ENCODE results near the gene KRT71.
"Not testable (repeated sequence)": the region's sequence is repeated elsewhere in the genome, so short reads cannot be mapped to it uniquely, and the experiment has no call there.

Gene KRT71

DNA sequence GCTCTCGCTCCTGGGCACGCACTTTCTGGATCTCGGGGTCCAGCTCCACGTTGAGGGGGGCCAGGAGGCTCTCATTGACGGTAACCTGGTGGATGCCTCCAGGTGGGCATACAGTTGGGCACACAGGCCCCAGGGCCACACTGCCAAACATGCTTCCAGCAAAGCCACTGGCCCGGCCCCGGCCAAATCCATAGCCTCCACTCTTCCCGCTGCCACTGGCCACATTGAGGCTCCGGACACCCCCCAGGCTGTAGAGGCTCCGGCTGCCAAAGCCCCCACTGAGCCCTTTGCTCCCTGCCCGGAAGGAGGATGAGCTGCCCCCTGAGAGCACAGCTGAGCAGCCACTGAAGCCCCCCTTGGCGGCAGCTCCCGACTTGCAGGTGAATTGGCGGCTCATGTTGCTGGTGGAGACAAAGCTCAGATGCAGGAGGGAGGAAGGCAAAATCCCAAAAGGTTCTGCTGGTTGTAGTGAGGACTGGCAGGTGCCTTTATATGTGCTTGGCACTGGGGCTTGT lies at the start of gene KRT71:
Gene KRT71, minus strand, starts transcription at position 465 of the 515 bp plus-strand sequence. Its CDS starts 68 bp downstream, at position 397.
- Histone ChIP-seq H3K4me3 (no peak within 1 kb of the TSS), H3K27ac (no peak within 1 kb of the TSS)

DNA sequence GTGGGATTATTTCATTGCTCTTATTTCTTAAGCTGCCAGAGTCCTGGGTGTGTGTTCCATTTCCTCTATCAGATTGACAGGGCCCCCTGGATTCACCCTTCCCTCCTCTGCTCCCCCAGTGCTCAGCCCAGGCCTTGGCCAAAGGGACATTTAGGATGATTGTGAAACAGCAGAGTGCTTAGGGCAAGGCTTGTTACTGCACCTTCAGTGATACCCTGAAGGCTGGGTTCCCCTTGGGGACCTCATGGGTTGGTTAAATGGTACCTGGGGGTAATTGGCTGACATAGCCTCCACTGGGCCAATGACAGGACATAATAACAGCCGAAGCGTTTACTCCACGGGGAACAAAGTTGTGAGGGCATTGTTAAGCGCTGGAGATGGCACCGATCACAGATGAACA lies 49.6 kb upstream of the KRT71 start:
- Histone ChIP-seq H3K4me3 (no peak overlapping the region), H3K27ac (no peak overlapping the region)

GRCh38 chr12:52601671-52602070 lies 48.7 kb upstream of the KRT71 start:
- H3K27ac ChIP-seq = no peak overlapping the region
- H3K4me3 ChIP-seq = no peak overlapping the region

DNA sequence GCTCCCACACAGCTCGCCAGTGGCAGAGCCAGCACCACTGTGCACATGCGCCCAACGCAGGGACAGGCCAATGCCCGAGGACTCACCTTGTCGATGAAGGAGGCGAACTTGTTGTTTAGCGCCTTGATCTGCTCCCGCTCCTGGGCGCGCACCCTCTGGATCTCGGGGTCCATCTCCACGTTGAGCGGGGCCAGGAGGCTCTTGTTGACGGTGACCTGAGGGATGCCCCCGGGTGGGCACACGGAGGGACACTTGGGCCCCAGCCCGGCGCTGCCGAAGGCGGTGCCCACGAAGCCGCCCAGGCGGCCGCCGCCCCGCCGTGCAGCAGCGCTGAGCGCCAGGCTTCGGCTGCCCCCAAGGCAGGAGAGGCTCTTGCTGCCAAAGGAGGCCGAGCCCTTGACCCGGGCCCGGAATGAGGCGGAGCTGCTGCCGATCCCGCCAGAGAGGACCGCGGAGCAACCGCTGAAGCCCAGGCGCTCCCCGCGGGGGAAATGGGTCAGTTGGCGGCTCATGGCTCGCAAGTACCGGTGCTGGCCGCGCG lies 48.1 kb upstream of the KRT71 start, which contains the start of gene KRT72:
Gene KRT72, minus strand, starts transcription at position 523 of the 541 bp plus-strand sequence. Its CDS starts 11 bp downstream, at position 512.
- H3K4me3 ChIP-seq = no peak within 1 kb of the TSS
- H3K27ac ChIP-seq = no peak within 1 kb of the TSS

DNA sequence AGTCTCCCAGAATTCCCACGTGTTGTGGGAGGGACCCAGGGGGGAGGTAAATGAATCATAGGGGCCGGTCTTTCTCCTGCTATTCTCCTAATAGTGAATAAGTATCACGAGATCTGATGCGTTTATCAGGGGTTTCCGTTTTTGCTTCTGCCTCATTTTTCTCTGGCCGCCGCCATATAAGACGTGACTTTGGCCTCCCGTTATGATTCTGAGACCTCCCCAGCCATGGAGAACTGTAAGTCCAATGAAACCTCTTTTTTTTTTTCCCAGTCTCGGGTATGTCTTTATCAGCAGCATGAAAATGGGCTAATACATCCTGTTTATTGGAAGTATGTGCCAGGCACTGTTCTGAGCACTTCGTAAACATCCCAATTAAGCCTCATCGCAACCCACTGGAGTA lies 47.5 kb upstream of the KRT71 start:
- Histone ChIP-seq H3K27ac (no peak overlapping the region), H3K4me3 (no peak overlapping the region)

- no peak overlapping the region for H3K27ac ChIP-seq
- H3K4me3 ChIP-seq = no peak overlapping the region
Observed at GRCh38 chr12:52600071-52600470, 47.1 kb upstream of the KRT71 start.

DNA sequence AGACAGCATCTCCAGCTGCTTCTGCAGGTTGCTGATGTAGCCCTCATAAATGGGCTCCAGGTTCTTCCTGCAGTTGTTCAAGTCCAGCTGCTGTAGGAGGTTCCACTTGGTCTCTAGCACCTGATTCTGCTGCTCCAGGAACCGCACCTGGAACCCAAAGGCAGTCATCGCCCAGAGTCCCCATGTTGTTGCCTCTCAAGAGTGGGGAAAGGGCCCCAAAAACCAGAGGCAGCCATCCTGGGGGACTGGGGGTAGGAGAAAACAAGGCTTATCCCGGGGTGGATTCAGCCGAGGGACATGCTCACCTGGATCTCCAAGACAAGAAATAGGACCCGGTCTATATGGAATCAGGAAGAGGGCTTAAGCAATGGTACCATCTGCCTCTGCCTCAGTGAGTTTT lies 46.0 kb upstream of the KRT71 start:
- H3K4me3 ChIP-seq = no peak overlapping the region
- no peak overlapping the region for H3K27ac ChIP-seq

DNA sequence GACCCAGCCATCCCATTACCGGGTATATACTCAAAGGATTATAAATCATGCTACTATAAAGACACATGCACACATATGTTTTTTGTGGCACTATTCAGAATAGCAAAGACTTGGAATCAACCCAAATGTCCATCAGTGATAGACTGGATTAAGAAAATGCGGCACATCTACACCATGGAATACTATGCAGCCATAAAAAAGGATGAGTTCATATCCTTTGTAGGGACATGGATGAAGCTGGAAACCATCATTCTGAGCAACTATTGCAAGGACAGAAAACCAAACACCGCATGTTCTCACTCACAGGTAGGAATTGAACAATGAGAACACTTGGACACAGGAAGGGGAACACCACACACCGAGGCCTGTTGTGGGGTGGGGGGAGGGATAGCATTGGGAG lies 41.3 kb upstream of the KRT71 start:
- H3K4me3 ChIP-seq = not testable (repeated sequence)

GRCh38 chr12:52591521-52591920 lies 38.6 kb upstream of the KRT71 start:
- no peak overlapping the region for H3K27ac ChIP-seq

More for the DNA sequence above, 41.3 kb upstream of the KRT71 start:
- not testable (repeated sequence) for H3K27ac ChIP-seq

GRCh38 chr12:52590021-52590420 lies 37.1 kb upstream of the KRT71 start:
- no peak overlapping the region for H3K27ac ChIP-seq

More at GRCh38 chr12:52591521-52591920, 38.6 kb upstream of the KRT71 start:
- no peak overlapping the region for H3K4me3 ChIP-seq

GRCh38 chr12:52587563-52587962 lies 34.6 kb upstream of the KRT71 start:
- Histone ChIP-seq H3K27ac (no peak overlapping the region), H3K4me3 (no peak overlapping the region)

More at GRCh38 chr12:52590021-52590420, 37.1 kb upstream of the KRT71 start:
- H3K4me3 ChIP-seq = no peak overlapping the region

DNA sequence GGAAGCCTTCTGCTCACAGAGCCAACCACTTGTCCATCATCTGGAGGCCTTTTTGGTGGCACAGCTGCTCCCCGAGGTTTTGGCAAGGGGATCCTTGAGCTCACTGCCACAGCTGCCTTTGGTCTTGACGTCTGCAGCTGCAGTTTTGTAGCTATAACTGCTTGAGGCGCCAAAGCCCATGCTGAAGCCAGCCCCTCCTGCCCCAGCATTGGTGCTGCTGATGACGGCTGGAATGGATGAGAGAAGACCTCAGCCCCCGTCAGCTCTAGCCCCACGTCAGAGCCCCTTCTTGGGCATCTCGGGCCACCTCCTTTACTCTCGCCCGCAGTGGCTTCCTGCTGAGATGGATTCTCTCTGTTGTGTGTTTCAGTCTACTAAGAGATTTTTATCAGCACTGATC lies 33.0 kb upstream of the KRT71 start:
- H3K27ac ChIP-seq = no peak overlapping the region
- no peak overlapping the region for H3K4me3 ChIP-seq

DNA sequence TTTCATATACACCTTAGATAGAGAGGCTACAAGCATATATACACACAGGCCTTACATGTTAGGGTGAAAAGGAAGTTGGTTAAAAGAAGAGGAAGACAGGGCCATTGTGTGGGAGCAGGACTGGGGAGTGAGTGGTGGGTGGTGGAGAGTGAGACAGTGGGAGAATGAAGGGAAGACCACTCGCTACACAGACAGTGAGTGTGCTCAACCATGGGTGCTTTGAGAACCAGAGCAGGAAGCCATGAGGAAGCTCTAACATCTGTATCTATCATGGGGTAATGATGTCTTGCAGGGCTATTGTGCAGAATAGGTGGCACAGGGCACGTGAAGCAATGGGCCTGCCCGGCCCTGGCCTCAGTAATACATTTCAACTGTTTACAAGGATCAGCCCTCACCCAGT lies 32.1 kb upstream of the KRT71 start:
- no peak overlapping the region for H3K27ac ChIP-seq

GRCh38 chr12:52584156-52584682 lies 31.3 kb upstream of the KRT71 start:
- H3K4me3 ChIP-seq = no peak overlapping the region
- peak overlapping the region in 1 of 21 experiments; percentile 11 for H3K27ac ChIP-seq

More for the DNA sequence above, 32.1 kb upstream of the KRT71 start:
- H3K4me3 ChIP-seq = no peak overlapping the region

DNA sequence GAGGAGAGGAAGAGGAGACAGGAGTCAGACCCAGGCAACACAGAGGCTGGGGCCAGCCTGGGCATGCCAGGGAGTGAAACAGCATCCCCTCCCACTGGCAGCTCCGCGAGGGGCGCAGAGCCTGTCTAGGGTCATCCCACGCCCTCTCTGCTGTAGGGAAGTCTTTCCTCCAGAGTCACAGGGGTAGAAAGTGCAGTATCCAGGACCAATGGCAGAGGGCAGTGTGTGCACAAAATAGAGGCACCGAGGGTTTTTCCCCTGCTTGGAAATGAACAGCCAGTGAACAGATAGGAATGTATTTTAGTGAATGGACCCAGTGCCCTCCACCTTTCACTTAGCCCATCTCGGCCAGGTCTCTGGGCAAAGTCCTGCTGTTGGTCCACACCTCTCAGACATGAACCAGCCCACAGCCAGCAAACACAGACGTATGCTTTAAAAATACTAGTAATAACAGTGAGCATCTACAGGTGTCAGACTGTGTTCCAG lies 30.1 kb upstream of the KRT71 start:
- Histone ChIP-seq H3K4me3 (no peak overlapping the region), H3K27ac (peak overlapping the region in 11 of 21 experiments; percentile 34 to 86 (median 75))

DNA sequence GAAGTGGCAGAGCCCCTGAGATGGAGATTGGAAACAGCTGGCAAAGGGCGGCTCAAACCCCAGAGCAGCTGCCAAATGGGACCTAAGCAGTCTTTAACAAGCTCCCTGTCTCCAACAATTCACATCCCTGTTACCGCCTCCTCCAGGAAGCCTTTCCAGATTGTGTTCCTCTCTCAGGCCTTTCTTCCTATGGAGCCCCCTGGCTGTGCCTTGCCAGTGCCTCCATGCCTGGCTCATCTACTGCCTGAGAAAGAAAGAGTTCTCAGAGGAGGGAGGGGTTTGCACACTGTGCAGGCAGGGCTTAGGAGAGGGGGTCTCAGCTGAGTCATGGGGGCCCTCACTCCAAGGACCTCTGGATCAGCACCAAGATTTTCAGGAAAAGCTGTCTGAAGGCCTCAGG lies 29.5 kb upstream of the KRT71 start:
- Histone ChIP-seq H3K27ac (peak overlapping the region in 14 of 21 experiments; percentile 34 to 86 (median 68)), H3K4me3 (no peak overlapping the region)

- H3K27ac ChIP-seq = peak overlapping the region in 17 of 21 experiments; percentile 11 to 86 (median 67)
- no peak overlapping the region for H3K4me3 ChIP-seq
Observed at GRCh38 chr12:52581481-52581880, 28.5 kb upstream of the KRT71 start.

- H3K4me3 ChIP-seq = no peak overlapping the region
- H3K27ac ChIP-seq = peak overlapping the region in 20 of 21 experiments; percentile 0 to 86 (median 62)
Observed at GRCh38 chr12:52581066-52581465, 28.1 kb upstream of the KRT71 start.

GRCh38 chr12:52580496-52580895 lies 27.6 kb upstream of the KRT71 start:
- peak overlapping the region in 20 of 21 experiments; percentile 0 to 86 (median 62) for H3K27ac ChIP-seq

DNA sequence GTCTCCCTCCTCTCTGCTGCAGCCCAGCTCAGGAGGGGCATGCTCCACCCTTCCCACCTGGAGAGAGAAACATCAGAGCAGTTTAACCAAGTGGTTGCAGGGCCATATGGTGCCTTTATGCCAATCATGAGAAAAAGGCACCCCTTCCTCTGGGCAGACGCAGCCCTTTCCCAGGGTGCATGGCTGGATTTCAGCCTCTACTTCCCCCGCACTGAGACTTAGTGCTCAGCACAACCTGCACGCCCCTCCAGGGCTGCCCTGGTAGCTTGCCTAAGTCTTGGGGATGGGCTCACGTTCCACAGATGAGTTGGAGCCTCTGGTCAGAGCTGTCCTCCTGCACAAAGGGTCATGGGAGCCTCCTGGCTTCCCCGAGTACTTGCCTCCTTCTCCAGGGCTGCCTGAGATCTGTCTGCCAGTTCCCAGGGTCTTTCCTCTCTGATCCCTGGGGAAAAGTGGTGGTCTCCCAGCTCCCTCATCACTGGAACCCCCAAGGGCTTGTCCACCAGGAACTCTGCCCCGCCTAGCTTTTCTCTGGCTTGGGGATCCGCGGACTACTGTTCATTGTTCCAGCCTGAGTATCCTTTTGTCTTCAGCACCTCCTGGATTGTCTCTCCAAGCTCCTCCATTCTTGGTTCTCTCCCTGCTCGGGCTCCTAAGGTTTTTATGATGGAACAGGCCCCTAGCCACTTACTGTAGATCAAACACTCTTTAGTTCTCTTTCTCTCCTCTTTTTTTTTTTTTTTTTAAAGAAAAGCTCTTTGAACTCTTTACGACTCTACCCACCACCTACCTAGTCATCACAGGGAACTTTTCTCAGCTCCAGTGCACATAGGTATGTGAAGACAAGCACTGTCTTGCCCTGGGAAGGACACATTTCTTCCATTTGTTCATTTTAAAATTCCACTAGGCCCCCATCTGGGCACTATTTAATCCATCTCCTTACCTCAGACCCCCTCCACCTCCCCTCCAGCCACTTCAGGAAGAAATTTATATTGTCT lies 26.8 kb upstream of the KRT71 start:
- Histone ChIP-seq H3K27ac (peak overlapping the region in 18 of 21 experiments; percentile 36 to 86 (median 66)), H3K4me3 (no peak overlapping the region)

More at GRCh38 chr12:52580496-52580895, 27.6 kb upstream of the KRT71 start:
- H3K4me3 ChIP-seq = no peak overlapping the region

Measured in skin epidermis (tissue), 12 donors.